Daoy (cell line): ENCODE data around the gene LGR4. TPM values are rescaled to one million over a fixed set of nuclear protein-coding genes. Genes with fewer than 3 reads are reported as not detected.

Experiments used
- DNase-seq: peaks from one replicate; pipeline ENCODE4 v3.0.0-alpha.2; 2015; ENCODE audit warnings: low read depth
- total RNA-seq: library from RNA; depleted of rRNA; stranded (reverse); fragments of >200 nt; shearing (Covaris generic); gene quantifications from 2 replicates; pipeline ENCODE4 v1.2.3, GENCODE V29; 2014

LGR4 gene
- total RNA-seq, 1 experiment from 2014 or later, result 59.3 TPM

DNA sequence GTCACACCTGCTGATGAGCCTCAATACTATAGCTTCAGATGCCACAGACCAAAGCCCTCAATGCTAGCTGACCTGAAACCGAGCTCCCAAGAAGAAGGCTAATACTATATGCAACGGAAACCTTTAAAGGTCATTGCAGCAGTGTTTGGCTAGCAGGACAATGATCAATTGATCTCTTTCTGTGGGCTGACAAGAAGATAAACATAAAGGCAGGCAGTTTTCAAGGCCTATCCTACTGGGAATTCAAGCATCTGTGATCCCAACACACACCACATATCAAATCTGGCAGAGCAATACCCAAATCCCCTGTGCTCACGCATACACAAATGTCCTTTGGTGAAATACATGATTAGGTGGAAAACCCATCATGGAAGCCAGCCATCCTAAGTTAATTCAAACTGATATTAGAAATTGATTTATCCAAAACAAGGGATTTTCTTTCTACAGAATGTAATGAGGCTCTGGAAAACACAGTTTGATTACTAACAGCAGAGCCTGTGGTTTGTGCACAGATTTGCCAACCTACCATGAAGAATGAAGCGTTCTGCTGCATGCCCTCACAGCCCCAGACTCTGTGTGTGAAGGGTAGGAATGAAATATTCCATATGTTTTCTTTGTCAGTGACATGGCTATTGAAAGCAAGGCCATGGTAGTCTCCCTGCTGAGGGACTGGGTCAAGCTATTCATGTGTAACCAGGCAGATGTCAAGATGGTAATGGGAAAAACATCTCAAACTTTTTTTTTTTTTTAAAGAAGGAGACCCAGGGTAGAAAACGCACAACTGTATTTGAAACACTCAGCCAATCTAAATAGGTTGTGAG, 12.2 kb downstream of the LGR4 start:
- DNase-seq, result no peak

GRCh38 chr11:27459191-27459590, 13.4 kb downstream of the LGR4 start:
- no peak for DNase-seq

DNA sequence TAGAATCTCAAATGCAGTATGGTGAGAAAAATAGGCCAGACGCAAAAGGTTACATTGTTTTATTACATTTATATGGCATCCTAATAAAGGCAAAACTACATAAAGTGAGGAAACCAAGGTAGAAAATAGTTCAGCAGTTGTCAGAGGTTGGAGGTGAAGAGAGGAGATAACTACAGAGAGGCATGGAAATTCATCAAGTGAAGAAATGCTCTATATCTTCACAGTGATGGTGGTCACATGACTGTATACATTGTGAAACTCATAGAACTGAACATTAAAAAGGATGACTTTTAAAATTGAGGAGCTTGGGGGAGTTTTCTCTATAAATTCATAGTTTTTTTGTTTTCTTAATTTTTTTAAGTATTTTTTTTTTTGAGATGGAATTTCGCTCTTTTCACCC, 14.4 kb downstream of the LGR4 start:
- no peak for DNase-seq

- no peak for DNase-seq
Observed at GRCh38 chr11:27456795-27457329, 15.7 kb downstream of the LGR4 start.

DNA sequence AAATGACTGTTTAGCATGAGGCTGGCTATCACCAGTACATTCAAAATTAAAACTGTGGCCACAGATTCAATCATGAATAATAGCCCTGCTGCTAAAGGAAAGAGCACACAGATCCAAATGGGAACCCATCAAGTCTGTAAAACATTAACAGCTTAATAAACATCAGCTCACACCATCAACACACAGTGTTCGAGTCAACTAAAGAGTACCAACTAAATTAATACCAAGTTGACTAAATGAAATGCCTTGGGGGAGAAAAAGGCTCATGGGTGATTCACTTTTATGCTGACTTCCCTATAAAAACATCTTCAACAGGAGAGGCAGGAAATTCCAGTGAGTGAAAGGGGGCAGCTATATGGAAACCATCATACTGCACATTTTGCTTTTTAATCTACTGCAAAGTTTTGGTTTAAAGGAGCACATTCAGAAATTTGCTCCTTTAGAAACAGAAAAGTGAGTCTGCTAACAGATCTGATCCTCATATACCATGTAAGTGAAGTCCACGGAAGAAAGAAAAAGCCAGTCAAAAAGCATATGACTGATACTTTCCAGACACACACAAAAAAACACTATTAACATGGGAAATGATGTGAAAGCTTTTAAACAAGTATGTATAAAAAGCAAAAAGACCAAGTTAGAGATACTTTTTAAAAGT, 16.3 kb downstream of the LGR4 start:
- DNase-seq, result peak; percentile 47

GRCh38 chr11:27455667-27456066, 16.9 kb downstream of the LGR4 start:
- DNase-seq, result no peak

DNA sequence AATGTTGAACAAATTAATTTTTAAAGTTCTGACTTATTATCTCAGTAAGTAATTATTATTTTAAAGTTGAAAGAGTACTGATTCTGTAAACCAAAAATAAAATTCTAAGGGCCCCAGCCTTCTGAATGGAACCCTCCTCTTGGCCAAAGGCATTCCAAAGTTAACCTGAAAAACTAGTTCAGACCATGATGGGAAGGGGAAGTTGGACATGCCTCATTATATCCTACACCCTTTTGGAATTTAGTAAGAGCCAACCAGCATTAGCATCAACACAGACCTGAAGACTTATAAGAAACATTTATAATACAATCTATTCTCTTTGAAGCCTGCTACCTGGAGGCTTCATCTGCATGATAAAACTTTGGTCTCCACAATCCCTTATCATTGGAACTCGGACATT, 18.9 kb downstream of the LGR4 start:
- no peak for DNase-seq

- no peak for DNase-seq
Observed at GRCh38 chr11:27452147-27452546, 20.4 kb downstream of the LGR4 start.

DNA sequence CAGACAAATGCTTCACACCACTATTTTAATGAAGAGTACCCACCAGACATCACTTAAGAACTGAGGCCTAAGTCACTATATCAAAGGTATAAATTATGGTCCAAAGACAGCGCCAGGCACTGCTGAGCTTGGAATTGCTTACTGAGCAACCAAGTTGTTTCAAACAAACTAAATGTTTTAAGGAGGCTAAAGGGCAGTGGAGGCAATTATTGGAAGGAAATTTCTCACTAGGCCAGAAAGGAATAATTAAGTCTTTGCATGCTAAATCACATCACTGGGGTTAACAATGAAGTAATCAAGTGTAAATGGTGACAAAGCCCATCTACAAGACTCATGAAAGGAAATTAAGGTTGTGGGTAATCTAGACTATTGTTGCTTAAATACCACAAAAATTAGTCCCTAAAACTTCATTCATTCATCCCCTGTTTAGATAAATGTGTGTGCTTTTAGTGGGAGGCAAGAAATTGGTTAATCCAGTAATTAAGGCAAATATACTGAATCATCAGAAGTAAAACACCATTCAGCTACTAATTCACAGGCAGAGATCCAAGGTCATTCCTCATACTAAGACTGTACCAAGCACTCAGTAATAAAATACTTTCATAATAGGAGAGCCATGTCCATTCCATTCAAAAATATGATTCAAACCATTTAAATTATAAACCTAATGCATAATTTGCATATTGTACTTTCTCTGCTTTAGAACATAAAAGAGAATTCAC, 21.2 kb downstream of the LGR4 start:
- no peak for DNase-seq

- peak; percentile 62 for DNase-seq
Observed at GRCh38 chr11:27448184-27448540, 24.4 kb downstream of the LGR4 start.

- no peak for DNase-seq
Observed at GRCh38 chr11:27447288-27448183, 25.1 kb downstream of the LGR4 start.

DNA sequence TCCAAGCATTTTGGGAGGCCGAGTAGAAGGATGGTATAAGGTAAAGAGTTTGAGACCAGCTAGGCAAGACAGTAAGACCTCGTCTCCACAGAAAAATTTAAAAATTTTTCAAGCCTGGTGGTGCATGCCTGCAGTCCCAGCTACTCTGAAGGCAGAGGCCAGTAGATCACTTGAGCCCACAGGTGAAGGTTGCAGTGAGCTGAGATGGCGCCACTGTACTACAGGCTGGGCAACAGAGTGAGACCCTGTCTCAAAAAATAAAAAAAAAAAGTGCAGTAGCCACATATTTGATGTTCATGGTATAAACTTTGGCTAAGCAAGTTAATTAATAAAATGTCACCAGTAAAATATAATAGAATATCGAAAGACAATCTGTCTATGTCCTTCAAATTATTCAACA, 27.0 kb downstream of the LGR4 start:
- DNase-seq, result no peak

DNA sequence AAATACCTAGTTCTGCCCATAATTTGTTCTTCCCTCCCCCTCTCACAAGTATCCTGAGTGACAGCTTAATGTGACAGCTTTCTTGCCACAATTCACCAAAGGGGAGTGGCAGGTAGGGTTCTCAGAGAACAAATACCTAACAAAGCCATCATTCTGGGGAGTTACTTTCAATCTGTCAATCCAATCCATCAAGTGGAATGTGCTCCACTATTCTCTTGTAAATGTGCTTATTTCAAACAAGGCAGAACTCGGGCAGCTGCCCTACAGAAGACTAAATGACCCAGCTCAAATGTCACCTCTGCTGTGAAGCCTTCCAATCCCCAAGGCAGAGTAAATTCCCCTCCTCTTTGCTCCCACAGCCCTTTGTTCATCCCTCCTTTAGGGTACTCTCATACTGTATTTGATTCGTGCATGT, 27.8 kb downstream of the LGR4 start:
- DNase-seq, result no peak

DNA sequence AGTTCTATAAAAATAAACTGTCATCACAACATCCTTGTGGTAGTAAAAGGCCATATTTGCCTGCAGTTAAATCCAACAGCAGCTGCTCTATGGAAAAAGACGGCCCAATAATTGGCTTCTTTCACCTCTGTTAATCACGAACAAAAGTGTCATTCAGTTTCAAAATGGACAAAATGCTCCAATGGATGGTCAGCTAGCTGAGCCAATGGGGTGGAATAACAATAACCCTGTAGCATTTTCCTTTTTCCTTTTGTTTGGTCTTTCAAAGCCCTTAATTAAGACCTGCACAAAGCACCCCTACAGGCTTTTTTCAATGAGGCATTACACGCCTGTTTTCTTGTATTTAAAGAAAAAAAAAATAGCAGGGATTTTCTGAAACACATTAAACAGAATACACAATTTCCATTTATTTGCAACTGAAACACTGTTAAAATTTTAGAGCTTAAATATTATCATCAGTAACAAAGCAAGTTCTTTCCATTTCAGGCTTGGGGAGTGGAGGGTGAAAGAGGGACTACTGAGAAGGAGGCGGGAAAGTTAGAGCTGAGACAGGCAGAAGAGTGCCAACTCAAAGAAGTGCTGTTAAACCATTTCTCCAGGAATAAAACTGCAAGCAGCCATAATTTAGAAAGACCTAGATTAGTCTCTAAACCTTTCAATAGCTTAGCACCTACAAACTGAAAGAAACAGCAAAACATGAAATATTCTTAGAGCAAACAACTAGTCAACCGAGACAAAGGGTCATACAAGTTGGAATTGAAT, 28.7 kb downstream of the LGR4 start:
- no peak for DNase-seq

DNA sequence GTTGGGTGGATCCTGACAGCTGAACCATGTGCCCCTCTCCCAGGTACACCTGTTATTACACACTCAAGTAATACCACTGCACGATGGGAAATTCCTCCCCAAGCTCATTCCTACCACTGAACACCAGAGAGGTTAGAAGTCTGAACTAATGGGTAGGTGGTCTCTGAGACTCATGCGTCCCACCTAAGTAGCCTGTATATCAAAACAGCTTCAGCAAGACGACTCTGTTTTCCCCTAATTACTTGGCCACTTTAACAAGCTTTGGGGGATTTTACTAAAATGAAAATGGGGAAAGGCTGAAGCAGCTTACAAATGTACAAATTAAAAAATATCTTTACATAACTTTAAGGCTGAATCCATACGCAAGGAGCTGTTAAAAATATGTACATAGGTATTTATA, 29.4 kb downstream of the LGR4 start:
- DNase-seq, result no peak

DNA sequence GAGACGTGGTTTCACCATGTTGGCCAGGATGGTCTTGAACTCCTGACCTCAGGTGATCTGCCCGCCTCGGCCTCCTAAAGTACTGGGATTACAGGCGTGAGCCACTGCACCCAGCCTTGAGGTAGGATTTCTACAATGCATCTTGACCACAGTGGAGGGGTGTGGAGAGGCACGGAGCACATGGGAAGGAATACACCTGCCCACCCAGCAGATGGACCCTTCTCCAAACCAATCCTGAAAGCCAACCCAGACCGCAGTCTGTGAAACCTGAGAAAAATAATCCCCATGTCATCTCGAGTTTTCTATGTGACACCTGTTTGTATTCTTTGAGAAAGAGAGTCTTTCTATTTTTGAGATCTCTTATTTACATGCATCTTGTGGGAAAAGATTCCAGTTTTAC, 32.5 kb downstream of the LGR4 start:
- no peak for DNase-seq

DNA sequence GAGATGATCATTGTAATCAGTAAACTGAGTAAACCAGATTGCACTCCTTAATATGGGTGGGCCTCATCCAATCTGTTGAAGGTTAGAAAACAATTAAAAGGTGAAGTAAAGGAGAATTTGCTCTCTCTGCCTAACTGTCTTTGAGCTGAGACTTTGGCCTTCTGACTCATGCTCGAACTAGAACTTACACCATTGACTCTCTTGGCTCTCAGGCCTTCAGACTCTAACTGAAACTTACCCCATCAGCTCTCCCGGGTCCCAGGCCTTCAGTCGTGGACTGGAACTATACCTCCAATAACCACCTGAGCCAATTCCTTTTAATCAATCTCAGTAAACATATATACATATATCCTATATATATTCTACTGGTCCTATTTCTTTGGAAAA, 34.0 kb downstream of the LGR4 start:
- no peak for DNase-seq

GRCh38 chr11:27437829-27438594, 34.6 kb downstream of the LGR4 start:
- DNase-seq, result no peak

DNA sequence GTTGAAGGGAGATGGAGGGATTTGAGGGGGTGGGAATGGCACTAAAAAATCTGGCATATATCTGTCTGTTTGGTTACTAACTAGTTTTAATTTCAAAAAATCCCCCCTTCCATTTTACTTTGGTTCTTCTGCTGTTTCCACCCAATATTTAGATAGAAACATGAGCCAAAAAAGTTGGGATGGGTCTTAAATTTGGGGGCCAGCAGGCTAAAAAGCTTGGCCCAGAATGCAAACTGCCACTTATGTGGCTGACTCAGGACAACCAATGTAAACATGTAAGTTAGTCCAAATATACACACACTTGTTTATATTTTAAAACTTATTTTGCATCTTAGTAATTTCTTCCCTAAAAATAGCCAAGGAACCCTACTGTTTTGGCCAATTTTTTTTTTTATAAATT, 35.7 kb downstream of the LGR4 start:
- no peak for DNase-seq

- DNase-seq, result no peak
Observed at GRCh38 chr11:27433742-27434141, 38.8 kb downstream of the LGR4 start.
